ENCODE results near the gene PCDHGC4. TPM values are rescaled to one million over a fixed set of nuclear protein-coding genes. Genes with fewer than 3 reads are reported as not detected.

PCDHGC4 gene
- total RNA-seq, 1 experiment from 2014 or later = 0.40 TPM

GRCh38 chr5:141485321-141486055 lies 658 bp downstream of the PCDHGC4 start:
- no peak for TF ChIP-seq CTCF (IDR thresholded peaks at IDR 0.05; ENCODE audit: unreplicated experiment)
- ChIA-PET POLR2A (interaction anchor here (0.7 to 1.2 kb wide), 2 partner anchors 9 to 23 kb away, joined by 3 read pairs; no protein-coding TSS in a partner anchor), CTCF (interaction anchor here (0.5 to 4.4 kb wide), 5 partner anchors 12 to 72 kb away, joined by 3 to 26 read pairs (median 3); no protein-coding TSS in a partner anchor)
- Mint-ChIP-seq H3K4me1 (ENCODE audit: insufficient read depth, unreplicated experiment) (peaks cover 14% of the 10 kb centered on the region), H3K4me3 (ENCODE audit: unreplicated experiment) (no peak overlapping the region), H3K27ac (ENCODE audit: low read depth, unreplicated experiment) (no peak overlapping the region), H3K27me3 (ENCODE audit: insufficient read depth, unreplicated experiment) (no peaks in the 10 kb centered on the region), H3K9me3 (ENCODE audit: unreplicated experiment) (no peaks in the 10 kb centered on the region), H3K36me3 (ENCODE audit: insufficient read depth, unreplicated experiment) (peaks cover 11% of the 10 kb centered on the region)
- no peak for DNase-seq (ENCODE audit: unreplicated experiment)
- intact Hi-C loops (cut with micrococcal nuclease) = no loop called here
- no TSS peak for BruUV-seq (replicated peaks)

- H3K27me3 Mint-ChIP-seq (ENCODE audit: insufficient read depth, unreplicated experiment) = no peaks in the 10 kb centered on the region
- ChIA-PET POLR2A (interaction anchor here (1.2 kb wide), 1 partner anchor 10 kb away, joined by 3 read pairs; no protein-coding TSS in a partner anchor), CTCF (interaction anchor here (0.6 to 4.4 kb wide), 5 partner anchors 16 to 343 kb away, joined by 3 to 26 read pairs (median 3); no protein-coding TSS in a partner anchor)
- no peak overlapping the region for H3K27ac Mint-ChIP-seq (ENCODE audit: low read depth, unreplicated experiment)
- H3K36me3 Mint-ChIP-seq (ENCODE audit: insufficient read depth, unreplicated experiment) = peaks cover 6% of the 10 kb centered on the region
- no peak for DNase-seq (ENCODE audit: unreplicated experiment)
- BruUV-seq (replicated peaks) = no TSS peak
- H3K4me1 Mint-ChIP-seq (ENCODE audit: insufficient read depth, unreplicated experiment) = peaks cover 14% of the 10 kb centered on the region
- intact Hi-C loops (cut with micrococcal nuclease) = no loop called here
- H3K9me3 Mint-ChIP-seq (ENCODE audit: unreplicated experiment) = no peaks in the 10 kb centered on the region
- H3K4me3 Mint-ChIP-seq (ENCODE audit: unreplicated experiment) = no peak overlapping the region
- TF ChIP-seq CTCF (IDR thresholded peaks at IDR 0.05; ENCODE audit: unreplicated experiment) = no peak
Measured at GRCh38 chr5:141486091-141486490, 1.3 kb downstream of the PCDHGC4 start.

- no peak for DNase-seq (ENCODE audit: unreplicated experiment)
- H3K4me3 Mint-ChIP-seq (ENCODE audit: unreplicated experiment) = no peak overlapping the region
- H3K9me3 Mint-ChIP-seq (ENCODE audit: unreplicated experiment) = no peaks in the 10 kb centered on the region
- CTCF ChIA-PET = interaction anchor here (0.8 to 1.1 kb wide), 4 partner anchors 48 to 76 kb away, joined by 3 to 4 read pairs (median 4); no protein-coding TSS in a partner anchor
- intact Hi-C loops (cut with micrococcal nuclease) = no loop called here
- no peak for TF ChIP-seq CTCF (IDR thresholded peaks at IDR 0.05; ENCODE audit: unreplicated experiment)
- no peak overlapping the region for H3K27ac Mint-ChIP-seq (ENCODE audit: low read depth, unreplicated experiment)
- POLR2A ChIA-PET = interaction anchor here (0.6 to 1.1 kb wide), 2 partner anchors 35 to 389 kb away, joined by 3 read pairs; no protein-coding TSS in a partner anchor
- peaks cover 6% of the 10 kb centered on the region for H3K36me3 Mint-ChIP-seq (ENCODE audit: insufficient read depth, unreplicated experiment)
- H3K27me3 Mint-ChIP-seq (ENCODE audit: insufficient read depth, unreplicated experiment) = no peaks in the 10 kb centered on the region
- peaks cover 14% of the 10 kb centered on the region for H3K4me1 Mint-ChIP-seq (ENCODE audit: insufficient read depth, unreplicated experiment)
- BruUV-seq (replicated peaks) = no TSS peak
Measured at GRCh38 chr5:141487131-141487530, 2.3 kb downstream of the PCDHGC4 start.

All from MCF 10A (cell line).